NCI-H748 treated with DMSO at 0.1 percent for 48 hours (cell line): ENCODE results near the gene STRN3.
"Not testable (repeated sequence)": the region's sequence is repeated elsewhere in the genome, so short reads cannot be mapped to it uniquely, and the experiment has no call there.

Source experiments
- DNase-seq: peaks from one replicate; lab custom pipeline; 2025; lab: John Stamatoyannopoulos, UW

Gene STRN3, protein sequence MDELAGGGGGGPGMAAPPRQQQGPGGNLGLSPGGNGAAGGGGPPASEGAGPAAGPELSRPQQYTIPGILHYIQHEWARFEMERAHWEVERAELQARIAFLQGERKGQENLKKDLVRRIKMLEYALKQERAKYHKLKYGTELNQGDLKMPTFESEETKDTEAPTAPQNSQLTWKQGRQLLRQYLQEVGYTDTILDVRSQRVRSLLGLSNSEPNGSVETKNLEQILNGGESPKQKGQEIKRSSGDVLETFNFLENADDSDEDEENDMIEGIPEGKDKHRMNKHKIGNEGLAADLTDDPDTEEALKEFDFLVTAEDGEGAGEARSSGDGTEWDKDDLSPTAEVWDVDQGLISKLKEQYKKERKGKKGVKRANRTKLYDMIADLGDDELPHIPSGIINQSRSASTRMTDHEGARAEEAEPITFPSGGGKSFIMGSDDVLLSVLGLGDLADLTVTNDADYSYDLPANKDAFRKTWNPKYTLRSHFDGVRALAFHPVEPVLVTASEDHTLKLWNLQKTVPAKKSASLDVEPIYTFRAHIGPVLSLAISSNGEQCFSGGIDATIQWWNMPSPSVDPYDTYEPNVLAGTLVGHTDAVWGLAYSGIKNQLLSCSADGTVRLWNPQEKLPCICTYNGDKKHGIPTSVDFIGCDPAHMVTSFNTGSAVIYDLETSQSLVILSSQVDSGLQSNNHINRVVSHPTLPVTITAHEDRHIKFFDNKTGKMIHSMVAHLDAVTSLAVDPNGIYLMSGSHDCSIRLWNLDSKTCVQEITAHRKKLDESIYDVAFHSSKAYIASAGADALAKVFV

DNA sequence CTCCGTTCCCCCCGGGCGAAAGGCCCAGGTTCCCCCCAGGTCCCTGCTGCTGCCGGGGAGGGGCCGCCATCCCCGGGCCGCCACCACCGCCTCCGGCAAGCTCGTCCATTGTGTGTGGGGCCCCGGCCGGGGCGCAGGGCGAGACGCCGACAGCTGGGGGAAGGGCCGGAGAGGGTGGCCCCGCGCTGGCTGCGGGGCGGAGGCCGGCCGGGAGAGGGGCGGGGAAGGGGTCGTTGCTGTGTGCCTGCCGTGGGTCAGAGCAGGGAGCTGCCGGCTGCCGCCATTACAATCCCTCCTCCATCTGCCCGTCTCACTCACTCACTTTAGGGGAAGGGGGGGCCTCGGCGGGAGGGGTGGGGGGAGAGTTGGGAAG is at the start of gene STRN3:
TSS of gene STRN3 (minus strand) at position 303 of the 373 bp plus-strand sequence. CDS start at position 109, 194 bp downstream.
- DNase-seq = no peak

DNA sequence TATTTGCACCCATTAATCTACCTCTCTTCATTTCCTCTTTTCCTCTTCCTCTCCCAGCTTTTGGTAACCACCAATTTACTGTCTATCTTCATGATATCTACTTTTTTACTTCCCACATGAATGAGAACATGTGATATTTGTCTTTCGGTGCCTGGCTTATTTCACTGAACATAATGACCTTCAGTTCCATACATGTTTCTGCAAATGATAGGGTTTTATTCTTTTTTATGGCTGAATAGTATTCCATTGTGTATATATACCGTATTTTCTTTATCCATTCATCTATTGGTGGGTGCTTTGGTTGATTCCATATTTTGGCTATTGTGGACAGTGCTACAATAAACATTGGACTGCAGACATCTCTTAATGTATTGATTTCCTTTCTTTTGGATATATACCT is 49.0 kb upstream of the STRN3 start:
- DNase-seq = no peak

DNA sequence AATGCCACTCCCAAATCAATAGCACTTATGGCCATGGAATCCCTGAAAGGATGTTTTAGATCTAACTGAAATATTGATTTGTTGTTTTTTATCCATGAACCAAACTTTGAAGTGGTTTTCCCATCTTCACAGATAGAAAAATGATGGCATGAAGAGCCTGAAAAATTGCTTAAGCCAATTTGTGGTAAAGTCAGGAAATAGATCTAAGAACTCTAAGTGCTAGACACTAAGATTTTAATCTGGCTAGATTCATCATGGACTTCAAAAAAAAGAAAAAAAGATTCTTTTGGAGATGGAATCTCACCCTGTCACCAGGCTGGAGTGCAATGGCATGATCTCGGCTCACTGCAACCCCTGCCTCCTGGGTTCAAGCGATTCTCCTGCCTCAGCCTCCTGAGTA is 45.0 kb upstream of the STRN3 start:
- DNase-seq = no peak

DNA sequence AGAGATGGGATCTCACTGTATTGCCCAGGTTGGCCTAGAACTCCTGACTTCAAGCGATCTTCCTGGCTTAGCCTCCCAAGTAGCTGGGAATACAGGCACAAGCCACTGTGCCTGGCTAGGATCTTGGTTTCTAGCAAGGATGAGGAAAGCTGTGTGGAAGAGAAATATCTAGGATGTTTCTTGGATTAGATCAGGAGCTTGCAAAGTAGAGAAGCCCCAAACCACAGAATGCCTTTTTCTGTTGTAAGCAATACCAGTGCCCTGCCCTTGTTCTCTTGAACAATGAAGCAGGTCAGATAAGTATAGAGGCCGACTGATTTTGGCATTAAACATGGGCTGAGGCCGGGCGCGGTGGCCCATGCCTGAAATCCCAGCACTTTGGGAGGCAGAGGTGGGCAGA is 44.3 kb upstream of the STRN3 start:
- no peak for DNase-seq

DNA sequence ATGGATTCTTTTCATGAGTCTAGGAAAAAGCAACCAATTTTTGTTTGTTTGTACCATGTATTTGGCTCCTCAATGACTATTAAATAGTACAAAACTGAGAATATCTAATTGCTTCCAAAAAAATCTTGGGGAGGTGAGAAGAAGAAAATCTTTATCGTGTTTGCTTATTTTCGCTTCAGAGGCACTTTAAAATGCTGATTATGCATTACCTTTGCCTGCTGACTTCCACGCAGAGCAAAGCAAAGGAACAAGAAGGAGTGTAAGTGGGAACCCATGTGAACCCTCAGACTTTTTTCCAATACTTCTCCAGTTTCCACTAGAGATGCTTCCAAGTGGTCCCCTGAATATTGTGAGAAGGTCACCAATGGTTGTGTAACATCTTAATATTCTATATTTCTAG is 43.2 kb upstream of the STRN3 start:
- no peak for DNase-seq

DNA sequence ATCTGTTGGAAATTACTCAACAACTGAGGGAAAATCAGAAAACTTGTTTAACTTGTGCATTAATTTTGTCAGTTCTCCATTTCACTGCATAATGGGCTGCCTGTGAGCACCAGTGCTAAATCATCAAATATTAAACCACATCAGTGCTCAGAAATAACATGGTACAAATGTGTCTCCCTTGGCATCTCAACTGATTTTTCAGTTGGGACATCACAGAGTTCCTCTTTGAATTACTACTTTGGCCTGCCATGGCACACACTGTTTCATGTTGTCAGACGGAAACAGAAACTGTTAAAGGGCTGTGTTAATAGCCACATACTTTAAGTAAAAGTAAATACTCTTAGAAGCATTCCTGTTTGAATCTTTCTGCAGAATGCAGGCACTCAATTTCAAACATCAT is 42.1 kb upstream of the STRN3 start:
- no peak for DNase-seq

DNA sequence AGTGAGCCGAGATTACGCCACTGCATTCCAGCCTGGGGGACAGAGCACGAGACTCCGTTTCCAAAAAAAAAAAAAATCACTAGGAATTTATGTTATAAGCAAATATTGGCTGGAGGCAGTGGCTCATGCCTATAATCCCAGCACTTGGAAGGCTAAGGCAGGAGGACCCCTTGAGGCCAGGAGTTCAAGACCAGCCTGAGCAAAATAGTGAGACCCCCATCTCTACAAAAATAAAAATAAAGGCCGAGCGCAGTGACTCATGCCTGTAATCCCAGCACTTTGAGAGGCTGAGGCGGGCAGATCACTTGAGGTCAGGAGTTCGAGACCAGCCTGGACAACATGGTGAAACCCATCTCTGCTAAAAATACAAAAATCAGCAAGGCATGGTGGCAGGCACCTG is 36.7 kb upstream of the STRN3 start:
- DNase-seq = not testable (repeated sequence)

DNA sequence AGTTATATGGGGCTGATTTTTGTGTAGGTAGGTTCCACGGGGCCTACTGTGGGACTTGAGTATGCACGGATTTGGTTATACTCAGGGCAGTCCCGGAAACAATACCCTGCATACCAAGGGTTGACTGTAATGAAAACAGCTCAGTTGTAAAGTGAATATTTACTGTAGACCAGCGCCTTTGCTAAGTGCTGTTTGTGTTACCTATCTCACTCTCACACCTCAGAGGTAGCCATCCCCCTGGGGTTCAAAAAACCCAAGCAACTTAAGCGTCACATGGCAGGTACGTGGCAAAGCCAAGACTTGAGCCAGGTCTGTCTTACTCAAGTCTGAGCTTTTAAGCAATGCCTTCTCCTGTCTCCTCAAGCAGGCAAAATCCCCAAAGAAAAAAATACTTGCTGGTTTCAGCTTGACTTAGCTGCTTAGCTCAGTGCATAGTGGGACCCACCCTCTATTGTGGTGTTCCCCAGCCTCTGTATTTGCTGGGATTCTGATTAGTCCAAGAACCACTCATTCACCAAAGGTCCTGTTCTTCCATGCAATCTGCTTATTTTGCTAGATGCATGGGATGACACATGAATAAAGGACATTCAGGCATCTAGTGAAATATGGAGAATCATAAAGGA is 34.2 kb upstream of the STRN3 start:
- no peak for DNase-seq

DNA sequence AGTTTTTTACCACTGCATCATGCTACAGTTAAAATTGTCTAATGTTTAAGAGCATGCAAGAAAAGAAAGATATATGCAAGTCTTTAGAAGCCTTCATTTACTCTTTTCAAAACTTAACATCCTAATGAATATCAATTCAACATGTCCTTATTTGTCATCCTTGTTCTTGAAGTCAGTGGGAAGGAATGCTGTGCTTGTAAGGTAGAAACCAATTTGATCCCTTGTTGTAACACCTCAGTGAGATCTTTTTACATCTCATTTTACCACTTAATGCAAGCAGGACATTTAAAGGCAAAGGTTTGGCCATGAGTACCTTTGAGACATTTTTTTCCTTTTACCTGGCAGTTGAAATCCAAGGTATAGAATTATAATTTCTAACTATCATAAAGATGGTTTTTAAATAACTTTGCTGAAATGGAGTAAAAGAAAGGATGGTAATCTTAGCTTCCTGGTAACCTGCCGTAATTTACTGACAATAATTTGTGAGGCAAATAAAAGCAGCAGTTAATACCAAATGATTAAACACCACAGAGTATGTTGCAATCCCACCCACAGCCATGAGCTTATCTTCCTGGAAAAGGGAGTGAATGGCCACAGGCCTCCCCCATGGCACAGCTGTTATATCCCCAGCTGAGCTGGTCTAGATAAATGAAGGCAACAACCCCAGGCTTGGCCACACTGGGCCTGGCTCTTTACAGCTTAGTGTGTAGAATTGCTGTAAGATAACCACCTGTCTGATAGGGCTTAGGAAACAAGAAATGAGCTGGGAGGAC is 33.2 kb upstream of the STRN3 start:
- no peak for DNase-seq

DNA sequence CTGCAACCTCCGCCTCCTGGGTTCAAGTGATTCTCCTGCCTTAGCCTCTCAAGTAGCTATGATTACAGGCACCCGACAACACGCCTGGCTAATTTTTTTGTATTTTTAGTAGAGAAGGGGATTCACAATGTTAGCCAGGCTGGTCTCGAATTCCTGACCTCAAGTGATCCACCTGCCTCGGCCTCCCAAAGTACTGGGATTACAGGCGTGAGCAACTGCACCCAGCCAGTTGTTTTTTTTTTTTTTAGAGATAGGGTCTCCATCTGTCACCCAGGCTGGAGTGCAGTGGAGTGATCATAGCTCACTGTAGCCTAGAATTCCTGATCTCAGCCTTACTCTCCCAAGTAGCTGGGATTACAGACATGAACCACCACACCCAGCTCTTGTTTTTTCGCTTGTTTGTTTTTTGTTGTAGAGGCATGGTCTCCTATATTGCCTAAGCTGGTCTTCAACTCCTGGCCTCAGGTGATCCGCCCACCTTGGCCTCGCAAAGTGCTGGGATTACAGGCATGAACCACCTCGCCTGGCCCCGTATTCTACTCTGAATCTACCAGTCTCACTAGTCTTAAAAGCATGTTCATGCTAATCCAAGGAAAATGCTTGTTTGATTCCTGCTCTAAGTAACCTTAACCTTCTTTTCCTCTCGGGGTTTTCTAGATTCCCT is 31.7 kb upstream of the STRN3 start:
- DNase-seq = no peak

DNA sequence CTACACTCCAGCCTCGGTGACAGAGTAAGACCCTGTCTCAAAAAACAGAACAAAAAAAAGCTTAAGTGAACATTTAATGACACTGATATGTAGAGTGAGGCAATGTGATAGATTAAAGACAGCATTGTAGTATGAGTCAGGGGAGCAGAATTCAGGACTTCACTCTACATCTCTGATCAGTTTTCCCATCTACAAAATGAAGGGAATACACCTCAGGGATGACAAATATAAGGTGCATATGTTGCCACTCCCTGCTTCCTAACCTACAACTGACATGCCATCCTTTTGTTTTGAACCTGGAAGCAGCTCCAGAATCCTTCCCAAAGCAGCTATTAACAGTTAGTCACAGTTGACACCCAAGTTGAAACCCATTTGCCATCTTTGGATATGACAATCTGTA is 30.9 kb upstream of the STRN3 start:
- DNase-seq = no peak

DNA sequence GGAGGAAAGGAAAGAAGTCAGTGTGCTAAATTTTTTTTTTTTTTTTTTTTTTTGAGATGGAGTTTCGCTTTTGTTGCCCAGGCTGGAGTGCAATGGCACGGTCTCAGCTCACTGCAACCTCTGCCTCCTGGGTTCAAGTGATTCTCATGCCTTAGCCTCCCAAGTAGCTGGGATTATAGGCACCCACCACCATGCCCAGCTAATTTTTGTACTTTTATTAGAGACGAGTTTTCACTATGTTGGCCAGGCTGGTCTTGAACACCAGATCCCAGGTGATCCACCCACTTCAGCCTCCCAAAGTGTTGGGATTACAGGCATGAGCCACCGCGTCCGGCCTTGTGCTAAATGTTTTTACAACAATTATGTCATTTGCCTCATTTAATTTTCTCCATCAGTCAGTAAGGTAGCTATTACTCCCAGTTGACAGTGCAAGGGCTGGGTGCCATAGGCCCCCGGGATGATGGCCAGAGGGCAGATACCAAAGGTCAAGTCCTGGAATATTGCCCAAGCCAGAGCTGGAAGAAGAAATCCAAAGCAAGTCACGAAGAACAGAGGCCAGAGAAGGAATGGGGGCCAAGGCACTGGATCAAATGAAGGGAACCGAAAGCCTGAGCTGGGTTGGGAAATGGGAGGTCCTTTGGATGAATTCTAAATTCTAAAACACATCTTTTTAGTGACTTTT is 26.9 kb upstream of the STRN3 start:
- DNase-seq = not testable (repeated sequence)

DNA sequence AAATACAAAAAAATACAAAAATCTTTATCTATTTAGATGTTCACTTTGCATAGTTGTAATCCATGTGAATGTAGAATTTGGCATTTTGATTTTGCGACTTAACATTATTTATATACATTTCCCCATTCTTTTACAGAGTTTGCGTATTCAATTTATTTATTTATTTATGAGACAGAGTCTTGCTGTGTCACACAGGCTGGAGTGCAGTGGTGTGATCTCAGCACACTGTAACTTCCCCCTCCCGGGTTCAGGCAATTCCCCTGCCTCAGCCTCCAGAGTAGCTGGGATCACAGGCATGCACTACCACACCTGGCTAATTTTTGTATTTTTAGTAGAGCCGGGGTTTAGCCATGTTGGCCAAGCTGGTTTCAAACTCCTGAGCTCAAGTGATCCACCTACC is 25.3 kb upstream of the STRN3 start:
- DNase-seq = no peak

DNA sequence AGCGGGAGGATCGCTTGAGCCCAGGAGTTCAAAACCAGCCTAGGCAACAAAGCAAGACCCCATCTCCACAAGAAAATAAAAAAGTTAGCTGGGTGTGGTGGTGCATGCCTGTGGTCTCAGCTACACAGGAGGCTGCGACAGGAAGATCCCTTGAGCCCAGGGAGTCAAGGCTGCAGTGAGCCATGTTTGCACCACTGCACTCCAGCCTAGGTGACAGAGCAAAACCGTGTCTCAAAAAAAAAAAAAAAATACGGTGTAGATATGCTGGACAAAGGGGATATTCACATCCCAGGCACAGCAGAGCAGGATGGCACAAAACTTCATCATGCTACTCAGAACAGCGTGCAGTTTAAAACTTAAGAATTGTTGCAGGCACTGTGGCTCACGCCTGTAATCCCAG is 24.8 kb upstream of the STRN3 start:
- no peak for DNase-seq

DNA sequence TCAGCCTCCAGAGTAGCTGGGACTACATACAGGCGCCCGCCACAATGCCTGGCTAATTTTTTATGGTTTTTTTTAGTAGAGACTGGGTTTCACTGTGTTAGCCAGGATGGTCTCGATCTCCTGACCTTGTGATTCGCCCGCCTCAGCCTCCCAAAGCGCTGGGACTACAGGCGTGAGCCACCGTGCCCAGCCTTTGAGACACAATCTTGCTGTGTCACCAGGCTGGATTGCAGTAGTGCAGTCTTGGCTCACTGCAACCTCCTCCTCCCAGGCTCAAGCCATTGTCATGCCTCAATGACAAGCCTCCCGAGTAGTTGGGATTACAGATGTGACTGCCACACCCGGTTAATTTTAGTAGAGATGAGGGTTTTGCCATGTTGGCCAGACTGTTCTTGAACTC is 21.3 kb upstream of the STRN3 start:
- no peak for DNase-seq

DNA sequence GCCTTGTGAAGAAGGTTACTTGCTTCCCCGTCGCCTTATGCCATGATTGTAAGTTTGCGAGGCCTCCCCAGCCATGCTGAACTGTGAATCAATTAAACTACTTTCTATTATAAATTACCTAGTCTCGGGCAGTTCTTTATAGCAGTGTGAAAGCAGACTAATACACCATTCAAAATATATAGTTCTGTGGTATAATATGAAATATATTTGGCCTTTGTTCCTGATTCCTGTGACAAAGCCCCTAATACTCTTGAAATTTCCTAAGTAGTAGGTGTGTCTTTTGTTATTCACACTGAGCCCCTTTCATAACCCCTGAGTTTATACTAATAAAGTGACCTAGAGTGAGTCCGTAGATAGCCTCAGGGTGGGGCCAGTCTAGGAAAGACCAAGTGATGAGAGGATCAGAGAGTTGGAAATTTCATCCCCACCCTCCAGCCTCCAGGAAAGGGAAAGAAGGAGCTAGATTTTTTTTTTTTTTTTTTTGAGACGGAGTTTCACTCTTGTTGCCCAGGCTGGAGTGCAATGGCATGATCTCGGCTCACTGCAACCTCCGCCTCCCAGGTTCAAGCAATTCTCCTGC is 19.4 kb upstream of the STRN3 start:
- no peak for DNase-seq

DNA sequence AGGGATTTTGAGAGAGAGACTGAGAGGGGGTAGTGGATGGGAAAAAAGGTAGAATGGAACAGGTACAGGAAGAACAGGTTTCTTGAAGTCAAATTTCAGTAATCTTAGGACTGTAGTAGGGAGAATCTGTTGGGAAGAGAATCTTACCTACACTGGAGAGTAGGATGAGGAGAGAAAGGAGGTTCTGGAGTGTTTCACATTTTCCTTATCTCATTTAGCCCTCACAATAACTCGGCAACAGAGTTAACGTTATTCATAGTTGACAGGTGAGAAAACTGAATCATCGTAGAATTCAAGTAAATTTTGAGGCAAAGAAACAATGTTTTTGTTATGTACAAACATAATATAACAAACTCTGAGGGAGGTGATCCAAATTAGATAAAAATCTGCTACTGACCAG is 17.2 kb upstream of the STRN3 start:
- DNase-seq = no peak

DNA sequence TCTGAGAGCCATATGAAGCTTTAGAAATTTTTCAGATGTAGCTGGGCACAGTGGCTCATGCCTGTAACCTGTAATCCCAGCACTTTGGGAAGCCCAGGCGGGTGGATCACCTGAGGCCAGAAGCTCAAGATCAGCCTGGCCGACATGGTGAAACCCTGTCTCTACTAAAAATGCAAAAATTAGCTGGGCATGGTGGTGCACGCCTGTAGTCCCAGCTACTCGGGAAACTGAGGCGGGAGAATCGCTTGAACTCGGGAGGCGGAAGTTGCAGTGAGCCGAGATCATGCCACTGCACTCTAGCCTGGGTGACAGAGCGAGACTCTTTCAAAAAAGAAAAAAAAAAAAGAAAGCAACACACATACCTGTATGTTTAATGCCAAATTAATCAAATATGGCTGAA is 16.7 kb upstream of the STRN3 start:
- not testable (repeated sequence) for DNase-seq

DNA sequence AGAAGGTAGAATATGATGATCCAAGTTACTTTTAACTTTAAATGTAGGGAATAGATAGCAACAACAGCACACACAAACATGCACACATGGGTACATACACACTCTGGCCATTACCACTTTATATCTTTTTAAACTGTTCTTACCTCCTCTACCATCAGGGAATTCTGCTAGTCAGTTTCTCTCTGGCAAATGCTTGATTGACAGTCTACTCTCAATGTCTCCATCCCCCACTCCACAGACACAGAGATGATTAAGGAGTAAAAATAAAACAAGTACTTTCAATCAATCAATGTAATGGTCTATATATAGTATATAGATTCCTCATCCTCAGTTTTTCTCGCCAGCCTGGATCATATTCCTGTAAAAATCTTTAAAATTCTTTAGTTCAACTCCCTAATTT is 16.1 kb upstream of the STRN3 start:
- no peak for DNase-seq

DNA sequence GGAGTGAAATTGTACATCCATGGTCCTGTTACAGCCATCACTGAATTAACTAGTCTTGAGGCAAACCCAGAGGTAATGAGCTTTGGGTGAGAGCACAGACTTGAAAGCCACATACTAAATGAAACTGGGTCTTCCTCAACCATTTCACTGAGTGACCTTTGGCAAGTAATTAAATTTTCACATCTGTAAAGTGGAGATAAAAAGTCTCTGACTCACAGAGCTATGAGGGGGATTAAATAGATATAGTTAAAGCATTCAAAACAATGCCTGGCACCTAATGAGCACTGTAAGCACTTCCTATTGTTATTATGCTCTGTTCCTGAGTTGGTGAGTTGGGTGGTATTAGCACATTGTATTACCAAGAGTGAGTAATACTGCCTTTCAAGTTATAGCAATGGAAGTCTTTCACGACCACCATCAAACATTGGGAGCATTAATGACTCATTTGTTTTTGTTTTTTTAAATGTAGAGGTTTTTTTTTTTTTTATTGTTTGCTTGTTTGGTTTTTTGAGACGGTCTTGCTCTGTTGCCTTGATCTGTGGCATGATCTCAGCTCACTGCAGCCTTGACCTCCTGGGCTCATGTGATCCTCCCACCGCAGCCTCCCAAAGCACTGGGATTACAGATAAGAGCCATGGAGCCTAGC is 12.5 kb upstream of the STRN3 start:
- DNase-seq = no peak
